Measurements from ENCODE around the gene ANKRD12.

GRCh38 chr18:9210966-9211365, 74.4 kb downstream of the ANKRD12 start:
- no peak for TF ChIP-seq POLR2AphosphoS5 (IDR thresholded peaks at IDR 0.05; ENCODE audit: low read depth, low read length)
- TF ChIP-seq POLR2A (IDR thresholded peaks at IDR 0.05; ENCODE audit: low read depth, low read length), result no peak

All from GM12892 (cell line).